Measurements from ENCODE around the gene SCGB1D4.

Gene SCGB1D4

GRCh38 chr11:62273789-62274275 lies 25.0 kb downstream of the SCGB1D4 start:
- no peak for DNase-seq (ENCODE audit: low read depth)

GRCh38 chr11:62273284-62273683 lies 25.6 kb downstream of the SCGB1D4 start:
- no peak for DNase-seq (ENCODE audit: low read depth)

- no peak for DNase-seq (ENCODE audit: low read depth)
Measured at GRCh38 chr11:62269654-62270278, 29.1 kb downstream of the SCGB1D4 start, which contains the start of gene SCGB2A2. TSS of gene SCGB2A2 (plus strand) at chr11:62270158. CDS start at chr11:62270217, 59 bp downstream.

GRCh38 chr11:62267576-62267975 lies 31.3 kb downstream of the SCGB1D4 start:
- no peak for DNase-seq (ENCODE audit: low read depth)

GRCh38 chr11:62267050-62267449 lies 31.8 kb downstream of the SCGB1D4 start:
- DNase-seq (ENCODE audit: low read depth): no peak

- DNase-seq (ENCODE audit: low read depth): no peak
Measured at GRCh38 chr11:62266558-62266957, 32.3 kb downstream of the SCGB1D4 start.

- DNase-seq (ENCODE audit: low read depth): no peak
Measured at GRCh38 chr11:62264004-62264403, 34.9 kb downstream of the SCGB1D4 start.

- DNase-seq (ENCODE audit: low read depth): no peak
Measured at GRCh38 chr11:62260261-62260953, 38.5 kb downstream of the SCGB1D4 start.

GRCh38 chr11:62256281-62256680 lies 42.6 kb downstream of the SCGB1D4 start:
- DNase-seq (ENCODE audit: low read depth): no peak

GRCh38 chr11:62253999-62254542 lies 44.8 kb downstream of the SCGB1D4 start:
- DNase-seq (ENCODE audit: low read depth): no peak

GRCh38 chr11:62251698-62252097 lies 47.2 kb downstream of the SCGB1D4 start:
- no peak for DNase-seq (ENCODE audit: low read depth)

Measured in stimulated activated CD8-positive, alpha-beta memory T cell treated with anti-CD3 and anti-CD28 coated beads, Interleukin-12 subunit alpha, Interleukin-12 subunit beta, amount 100 ng/mL, for 1 hour (primary cell).